Islet of Langerhans (tissue), 1 donor: ENCODE results near the gene UBALD1.
"Not testable (repeated sequence)": the region's sequence is repeated elsewhere in the genome, so short reads cannot be mapped to it uniquely, and the experiment has no call there.

ENCODE experiments used
- FAIRE-seq: peaks from one replicate; lab custom pipeline; 2011; peaks lifted over from hg19 to GRCh38; lab: Jason Lieb, UNC

Gene UBALD1

DNA sequence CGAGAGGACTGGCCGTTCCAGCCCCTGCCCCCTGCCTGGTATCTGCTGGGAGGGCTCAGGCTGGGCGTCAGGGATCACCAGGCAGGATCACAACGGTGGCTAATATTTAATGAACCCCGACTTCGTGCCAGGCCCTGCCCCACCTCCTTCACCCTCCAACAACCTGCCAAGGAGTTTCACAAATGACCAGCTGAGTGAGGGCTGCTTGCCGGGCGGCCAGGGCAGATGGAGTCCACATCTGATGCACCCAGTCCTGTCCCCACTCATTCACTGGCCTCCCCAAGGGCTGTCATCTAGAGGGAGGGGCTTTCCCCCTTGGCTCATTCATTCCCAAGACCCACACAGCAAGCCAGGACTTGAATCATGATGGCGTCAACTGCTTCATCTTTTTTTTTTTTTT, 17.5 kb downstream of the UBALD1 start:
- FAIRE-seq: no peak

GRCh38 chr16:4594433-4595410, 20.0 kb downstream of the UBALD1 start:
- no peak for FAIRE-seq

DNA sequence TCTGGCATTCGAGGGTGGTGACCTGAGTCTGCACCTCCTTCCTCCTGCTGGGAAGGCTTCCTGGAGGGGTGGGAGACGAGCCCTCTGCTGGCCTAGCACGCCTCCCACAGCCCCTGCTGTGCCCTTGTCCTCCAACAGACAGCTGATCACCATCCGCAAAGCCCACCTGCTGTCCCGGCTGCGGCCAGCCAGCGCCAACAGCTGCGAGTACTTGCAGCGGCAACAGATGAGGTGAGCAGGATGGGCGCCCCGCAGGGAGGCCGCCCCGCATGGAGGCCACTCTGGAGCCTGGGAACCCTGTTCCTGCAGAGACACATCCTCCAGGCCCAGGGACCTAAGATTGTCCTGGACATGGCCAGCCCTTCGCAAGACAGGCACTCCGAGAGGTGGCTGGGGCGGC, 21.6 kb downstream of the UBALD1 start:
- FAIRE-seq: no peak

GRCh38 chr16:4591706-4592470, 22.8 kb downstream of the UBALD1 start:
- FAIRE-seq: no peak

- no peak for FAIRE-seq
Observed at GRCh38 chr16:4591191-4591590, 23.5 kb downstream of the UBALD1 start.

- no peak for FAIRE-seq
Observed at GRCh38 chr16:4588961-4589360, 25.7 kb downstream of the UBALD1 start.

- no peak for FAIRE-seq
Observed at GRCh38 chr16:4588386-4588785, 26.3 kb downstream of the UBALD1 start.

GRCh38 chr16:4586291-4586690, 28.4 kb downstream of the UBALD1 start:
- no peak for FAIRE-seq

GRCh38 chr16:4583906-4584305, 30.8 kb downstream of the UBALD1 start:
- no peak for FAIRE-seq

DNA sequence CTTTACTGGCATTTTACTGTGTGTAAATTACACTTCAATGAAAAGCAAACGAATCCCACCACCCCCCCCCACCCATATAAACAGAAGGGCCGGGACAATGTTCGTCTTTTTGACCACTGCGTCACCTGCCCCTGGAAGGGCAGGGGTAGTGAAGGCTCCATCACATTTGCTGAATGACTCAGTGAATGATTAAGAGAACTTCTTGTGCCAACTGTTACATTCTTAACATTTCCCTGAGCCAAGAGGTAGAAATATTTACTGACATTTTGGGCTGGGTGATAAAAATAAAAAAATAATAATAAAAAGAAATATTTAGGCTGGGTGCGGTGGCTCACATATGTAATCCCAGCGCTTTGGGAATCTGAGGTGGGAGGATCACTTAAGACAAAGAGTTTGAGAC, 34.4 kb downstream of the UBALD1 start:
- no peak for FAIRE-seq

- FAIRE-seq: no peak
Observed at GRCh38 chr16:4578961-4579530, 35.6 kb downstream of the UBALD1 start.

DNA sequence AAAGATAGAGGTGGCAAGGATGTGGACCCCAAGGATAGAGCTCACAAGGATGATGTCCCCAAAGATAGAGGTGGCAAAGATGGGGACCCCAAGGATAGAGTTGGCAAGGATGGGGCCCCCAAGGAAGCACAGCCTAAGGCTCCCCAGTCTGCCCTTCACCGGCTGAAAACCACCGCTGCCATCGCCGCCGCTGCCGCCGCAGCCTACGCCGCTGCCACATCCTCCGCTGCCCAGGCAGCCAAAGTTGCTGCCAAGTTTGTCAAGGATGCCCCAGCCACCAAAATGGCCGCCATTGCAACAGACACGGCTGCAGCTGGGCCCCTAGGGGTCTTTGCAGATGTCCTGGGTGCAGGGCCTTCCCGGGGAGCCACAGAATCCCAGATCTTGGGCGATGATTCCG, 38.7 kb downstream of the UBALD1 start:
- no peak for FAIRE-seq

GRCh38 chr16:4574919-4575705, 39.6 kb downstream of the UBALD1 start:
- FAIRE-seq: no peak

GRCh38 chr16:4573926-4574325, 40.8 kb downstream of the UBALD1 start:
- FAIRE-seq: not testable (repeated sequence)

DNA sequence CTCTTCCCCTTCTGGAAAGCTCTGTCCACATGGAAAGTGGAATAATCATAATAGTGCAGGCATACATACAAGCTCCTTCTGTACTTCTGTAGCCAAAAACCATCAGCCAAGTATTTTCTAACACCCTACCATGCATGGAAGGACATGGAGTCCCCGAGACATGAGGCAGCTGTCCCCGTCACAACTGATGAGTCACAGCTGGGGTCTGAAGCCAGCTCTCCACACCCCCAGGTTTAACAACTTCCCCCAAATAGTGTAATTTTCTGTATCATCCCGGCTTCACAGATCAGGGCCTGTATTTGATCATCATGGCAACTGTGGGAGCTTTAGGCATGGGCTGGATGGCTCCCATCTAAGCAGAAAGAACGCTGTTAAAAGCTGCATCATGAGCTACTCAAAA, 42.0 kb downstream of the UBALD1 start:
- no peak for FAIRE-seq

DNA sequence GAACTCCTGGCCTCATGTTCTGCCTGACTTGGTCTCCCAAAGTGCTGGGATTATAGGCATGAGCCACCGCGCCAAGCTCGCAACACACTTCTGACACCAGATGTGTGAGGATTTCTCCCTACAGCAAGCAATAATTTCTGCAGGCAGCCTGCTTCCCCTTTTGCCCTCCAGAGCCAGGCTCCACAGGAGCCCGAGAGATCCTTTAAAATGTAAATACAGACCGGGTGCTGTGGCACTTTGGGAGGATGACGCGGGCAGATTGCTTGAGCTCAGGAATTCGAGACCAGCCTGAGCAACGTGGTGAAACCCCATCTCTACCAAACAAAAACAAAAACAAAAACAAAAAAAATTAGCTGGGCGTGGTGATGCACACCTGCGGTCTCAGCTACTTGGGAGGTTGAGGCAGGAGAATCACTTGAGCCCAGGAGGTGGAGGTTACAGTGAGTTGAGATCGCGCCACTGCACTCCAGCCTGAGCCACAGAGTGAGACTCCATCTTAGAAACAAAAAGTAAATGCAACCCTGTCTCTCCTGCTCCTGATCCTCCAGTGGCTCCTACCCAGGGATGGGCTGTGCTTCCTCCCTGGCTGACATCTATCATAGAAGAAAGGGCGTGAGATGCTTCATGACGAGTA, 43.9 kb downstream of the UBALD1 start:
- FAIRE-seq: no peak

DNA sequence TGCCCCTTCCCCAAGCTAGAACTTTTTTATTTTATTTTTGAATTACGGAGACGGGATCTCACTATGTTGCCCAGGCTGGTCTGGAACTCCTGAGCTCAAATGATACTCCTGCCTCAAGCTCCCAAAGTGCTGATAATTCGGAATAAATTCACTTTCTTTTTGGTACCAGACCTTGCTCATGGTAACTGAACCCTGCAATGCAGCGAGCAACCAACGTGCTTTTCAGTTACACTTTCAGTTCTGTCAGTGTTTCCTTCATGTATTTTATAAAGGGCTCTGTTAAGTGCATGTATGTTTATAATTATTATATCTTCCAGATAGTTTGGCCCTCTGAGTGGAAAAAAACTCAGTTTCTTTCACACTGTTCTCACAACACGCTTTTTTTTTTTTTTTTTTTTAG, 44.6 kb downstream of the UBALD1 start:
- no peak for FAIRE-seq

GRCh38 chr16:4566144-4566543, 48.5 kb downstream of the UBALD1 start:
- no peak for FAIRE-seq

DNA sequence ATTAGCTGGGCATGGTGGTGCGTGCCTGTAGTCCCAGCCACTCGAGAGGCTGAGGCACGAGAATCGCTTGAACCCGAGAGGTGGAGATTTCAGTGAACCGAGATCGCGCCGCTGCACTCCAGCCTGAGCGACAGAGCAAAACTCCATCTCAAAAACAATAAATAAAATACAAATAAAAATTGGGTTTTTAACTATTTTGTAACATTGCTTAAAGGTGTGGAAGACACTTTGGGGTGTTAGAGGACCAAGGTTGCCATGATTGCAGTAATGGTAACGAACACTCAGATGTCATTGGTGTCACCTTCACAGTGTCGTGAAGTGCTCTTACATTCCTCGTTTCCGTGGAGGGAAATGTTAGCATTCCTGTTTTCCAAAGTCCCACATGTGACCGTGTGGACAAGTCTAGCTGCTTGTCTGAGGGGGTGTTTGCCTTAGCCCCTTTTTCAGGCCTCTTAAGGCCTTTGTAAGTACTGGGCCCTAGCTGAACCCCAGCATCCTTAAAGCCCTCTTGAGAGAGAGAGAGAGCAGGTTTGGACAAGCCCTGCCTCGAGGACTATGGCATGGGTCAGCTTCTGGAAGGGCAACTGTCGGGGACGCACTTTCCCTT, 49.9 kb downstream of the UBALD1 start:
- no peak for FAIRE-seq

DNA sequence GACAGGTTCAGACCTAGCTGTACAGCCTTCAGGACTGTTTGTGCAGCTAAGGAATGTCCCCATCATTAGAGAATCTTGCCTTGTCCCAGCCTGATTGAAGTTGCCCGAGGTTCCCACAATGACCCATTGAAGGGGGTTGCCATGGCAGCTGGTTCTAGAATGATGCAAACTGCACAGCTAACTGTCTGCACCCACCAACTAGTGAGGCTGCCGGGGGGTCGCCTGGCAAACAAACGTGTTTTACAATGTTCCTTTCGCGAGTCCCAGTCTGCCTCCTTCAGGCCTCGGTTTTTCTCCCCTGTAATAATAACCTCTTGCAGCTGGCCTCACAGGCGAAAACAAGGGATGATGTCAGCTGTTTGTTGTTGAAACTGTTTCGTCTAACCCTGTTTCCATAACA, 53.1 kb downstream of the UBALD1 start:
- FAIRE-seq: no peak
